HEK293 (cell line): ENCODE measurements around the gene HOXD11.

ENCODE experiments used
- CTCF ChIA-PET: fragments of 350-600 bp; formaldehyde crosslinking; extraction: SDS; loops from one replicate; lab custom pipeline; 2021; ENCODE audit warnings: antibody characterized with exemption; lab: Yijun Ruan, JAX
- POLR2A ChIA-PET: fragments of 300-600 bp; formaldehyde crosslinking; extraction: SDS; loops from one replicate; lab custom pipeline; 2020; ENCODE audit warnings: antibody characterized with exemption, inconsistent platforms; lab: Yijun Ruan, JAX
- H3K27ac ChIP-seq: fragments of 200-500 bp; sonication (Bioruptor generic); 2 replicates; pipeline ENCODE4 v1.5.1; 2014; ENCODE audit warnings: low read depth, low read length, control low read depth, inconsistent platforms; ENCODE audit errors: extremely low read depth
- H3K36me3 ChIP-seq, 2 experiments: fragments of 200-500 bp in 1 of 2; sonication (Bioruptor generic) in 1 of 2; 1 replicate in 1 of 2; 2 replicates in 1 of 2; pipeline ENCODE4 v1.5.1; 2014 to 2017; ENCODE audit warnings: inconsistent platforms in 2 of 2, low read length in 2 of 2; ENCODE audit not compliant: control insufficient read depth in 2 of 2, insufficient read depth in 1 of 2
- H3K4me1 ChIP-seq: fragments of 200-500 bp; sonication (Bioruptor generic); 2 replicates; pipeline ENCODE4 v1.5.1; 2014; ENCODE audit warnings: mild to moderate bottlenecking, low read length, inconsistent platforms; ENCODE audit not compliant: control insufficient read depth, insufficient read depth
- H3K4me3 ChIP-seq: 2 replicates; pipeline ENCODE4 v1.5.1; 2011; ENCODE audit warnings: low read depth, mild to moderate bottlenecking, control low read depth, low read length, moderate library complexity
- H3K9me3 ChIP-seq: fragments of 200-500 bp; sonication (Bioruptor generic); 2 replicates; pipeline ENCODE4 v1.5.1; 2014; ENCODE audit warnings: low read depth, low read length, inconsistent platforms; ENCODE audit not compliant: control insufficient read depth, insufficient read depth
- FEZF1 ChIP-seq: fragments of 450-650 bp; formaldehyde crosslinking; IDR thresholded peaks from 2 replicates; pipeline ENCODE4 v1.5.1; 2016; ENCODE audit warnings: missing biosample characterization, missing genetic modification characterization
- GLI2 ChIP-seq: fragments of 450-650 bp; formaldehyde crosslinking; IDR thresholded peaks from 2 replicates; pipeline ENCODE4; 2017; ENCODE audit warnings: missing biosample characterization, missing genetic modification characterization, low read depth, borderline replicate concordance
- PRDM10 ChIP-seq: fragments of 450-650 bp; formaldehyde crosslinking; IDR thresholded peaks from 2 replicates; pipeline ENCODE4 v1.5.1; 2016; ENCODE audit warnings: missing biosample characterization, missing genetic modification characterization
- SETDB1 ChIP-seq: IDR thresholded peaks from one replicate; pipeline ENCODE4 v1.6.1; 2017; ENCODE audit warnings: mild to moderate bottlenecking, low read length, moderate library complexity, mixed read lengths; ENCODE audit not compliant: insufficient read length
- SP3 ChIP-seq: fragments of 450-650 bp; formaldehyde crosslinking; IDR thresholded peaks from 2 replicates; pipeline ENCODE4 v1.5.1; 2016; ENCODE audit warnings: missing biosample characterization, missing genetic modification characterization
- ZBTB17 ChIP-seq: fragments of 450-650 bp; formaldehyde crosslinking; IDR thresholded peaks from 2 replicates; pipeline ENCODE4 v1.5.1; 2016; ENCODE audit warnings: missing biosample characterization, missing genetic modification characterization
- ZNF184 ChIP-seq: fragments of 450-650 bp; IDR thresholded peaks from 2 replicates; pipeline ENCODE4 v1.5.1; 2018; ENCODE audit warnings: missing biosample characterization, mild to moderate bottlenecking, missing genetic modification characterization
- ZNF221 ChIP-seq: fragments of 450-650 bp; formaldehyde crosslinking; IDR thresholded peaks from 2 replicates; pipeline ENCODE4 v1.5.1; 2017; ENCODE audit warnings: missing biosample characterization, missing genetic modification characterization, borderline replicate concordance
- ZNF510 ChIP-seq: fragments of 450-650 bp; formaldehyde crosslinking; IDR thresholded peaks from 2 replicates; pipeline ENCODE4 v1.5.1; 2018; ENCODE audit warnings: mild to moderate bottlenecking, missing genetic modification characterization, missing biosample characterization; ENCODE audit not compliant: insufficient replicate concordance
- ZNF76 ChIP-seq: fragments of 450-650 bp; formaldehyde crosslinking; IDR thresholded peaks from 2 replicates; pipeline ENCODE4; 2016; ENCODE audit warnings: low read depth, missing biosample characterization, missing genetic modification characterization, borderline replicate concordance
- ZNF792 ChIP-seq: fragments of 450-650 bp; formaldehyde crosslinking; IDR thresholded peaks from 2 replicates; pipeline ENCODE4 v1.5.1; 2016; ENCODE audit warnings: missing biosample characterization, missing genetic modification characterization
- TF ChIP-seq, protein P1 (sequence below): fragments of 450-650 bp; formaldehyde crosslinking; IDR thresholded peaks from 2 replicates; pipeline ENCODE4 v1.5.1; 2017; ENCODE audit warnings: missing biosample characterization, missing genetic modification characterization
- TF ChIP-seq, protein P2 (sequence below): fragments of 450-650 bp; formaldehyde crosslinking; IDR thresholded peaks from 2 replicates; pipeline ENCODE4 v1.5.1; 2017; ENCODE audit warnings: missing biosample characterization, missing genetic modification characterization

HOXD11 gene

GRCh38 chr2:176088048-176088936, 18.8 kb upstream of the HOXD11 start (continued):
- TF ChIP-seq PRDM10 (tag by site-specific recombination) = peak; percentile 76
- no peak for TF ChIP-seq SETDB1

- no peaks in the 10 kb centered on the region for H3K4me1 ChIP-seq
- CTCF ChIA-PET = interaction anchor here (0.6 to 5.6 kb wide), 13 partner anchors 8 to 1058 kb away, joined by 3 to 33 read pairs (median 3); no protein-coding TSS in a partner anchor
- POLR2A ChIA-PET = interaction anchor here (1.4 to 1.7 kb wide), 2 partner anchors 9 to 15 kb away, joined by 3 to 5 read pairs; no protein-coding TSS in a partner anchor
- H3K36me3 ChIP-seq = peaks cover 0 to under 1% of the 10 kb centered on the region in 2 experiments; a peak in 1 of 3 replicates
- H3K27ac ChIP-seq = no peak overlapping the region
- no peaks in the 10 kb centered on the region for H3K9me3 ChIP-seq
- no peak overlapping the region for H3K4me3 ChIP-seq
- TF ChIP-seq, protein P1, sequence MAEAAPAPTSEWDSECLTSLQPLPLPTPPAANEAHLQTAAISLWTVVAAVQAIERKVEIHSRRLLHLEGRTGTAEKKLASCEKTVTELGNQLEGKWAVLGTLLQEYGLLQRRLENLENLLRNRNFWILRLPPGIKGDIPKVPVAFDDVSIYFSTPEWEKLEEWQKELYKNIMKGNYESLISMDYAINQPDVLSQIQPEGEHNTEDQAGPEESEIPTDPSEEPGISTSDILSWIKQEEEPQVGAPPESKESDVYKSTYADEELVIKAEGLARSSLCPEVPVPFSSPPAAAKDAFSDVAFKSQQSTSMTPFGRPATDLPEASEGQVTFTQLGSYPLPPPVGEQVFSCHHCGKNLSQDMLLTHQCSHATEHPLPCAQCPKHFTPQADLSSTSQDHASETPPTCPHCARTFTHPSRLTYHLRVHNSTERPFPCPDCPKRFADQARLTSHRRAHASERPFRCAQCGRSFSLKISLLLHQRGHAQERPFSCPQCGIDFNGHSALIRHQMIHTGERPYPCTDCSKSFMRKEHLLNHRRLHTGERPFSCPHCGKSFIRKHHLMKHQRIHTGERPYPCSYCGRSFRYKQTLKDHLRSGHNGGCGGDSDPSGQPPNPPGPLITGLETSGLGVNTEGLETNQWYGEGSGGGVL = no peak
- TF ChIP-seq ZBTB17 (tag by site-specific recombination) (no peak), ZNF76 (tag by site-specific recombination) (no peak), ZNF510 (tag by site-specific recombination) (no peak), SP3 (tag by site-specific recombination) (no peak), FEZF1 (tag by site-specific recombination) (no peak), ZNF184 (tag by site-specific recombination) (no peak), GLI2 (no peak), ZNF221 (no peak), ZNF792 (tag by site-specific recombination) (no peak)
- TF ChIP-seq, protein P2, sequence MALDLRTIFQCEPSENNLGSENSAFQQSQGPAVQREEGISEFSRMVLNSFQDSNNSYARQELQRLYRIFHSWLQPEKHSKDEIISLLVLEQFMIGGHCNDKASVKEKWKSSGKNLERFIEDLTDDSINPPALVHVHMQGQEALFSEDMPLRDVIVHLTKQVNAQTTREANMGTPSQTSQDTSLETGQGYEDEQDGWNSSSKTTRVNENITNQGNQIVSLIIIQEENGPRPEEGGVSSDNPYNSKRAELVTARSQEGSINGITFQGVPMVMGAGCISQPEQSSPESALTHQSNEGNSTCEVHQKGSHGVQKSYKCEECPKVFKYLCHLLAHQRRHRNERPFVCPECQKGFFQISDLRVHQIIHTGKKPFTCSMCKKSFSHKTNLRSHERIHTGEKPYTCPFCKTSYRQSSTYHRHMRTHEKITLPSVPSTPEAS (tag by site-specific recombination) = no peak
These were observed 17.9 kb upstream of the HOXD11 start for GRCh38 chr2:176088937-176089842.
